ENCODE measurements around the gene RPS29. TPM values are rescaled to one million over a fixed set of nuclear protein-coding genes. Genes with fewer than 3 reads are reported as not detected.

Gene RPS29
- polyA plus RNA-seq, 1 donor from 2014 or later, result 6,695 TPM

DNA sequence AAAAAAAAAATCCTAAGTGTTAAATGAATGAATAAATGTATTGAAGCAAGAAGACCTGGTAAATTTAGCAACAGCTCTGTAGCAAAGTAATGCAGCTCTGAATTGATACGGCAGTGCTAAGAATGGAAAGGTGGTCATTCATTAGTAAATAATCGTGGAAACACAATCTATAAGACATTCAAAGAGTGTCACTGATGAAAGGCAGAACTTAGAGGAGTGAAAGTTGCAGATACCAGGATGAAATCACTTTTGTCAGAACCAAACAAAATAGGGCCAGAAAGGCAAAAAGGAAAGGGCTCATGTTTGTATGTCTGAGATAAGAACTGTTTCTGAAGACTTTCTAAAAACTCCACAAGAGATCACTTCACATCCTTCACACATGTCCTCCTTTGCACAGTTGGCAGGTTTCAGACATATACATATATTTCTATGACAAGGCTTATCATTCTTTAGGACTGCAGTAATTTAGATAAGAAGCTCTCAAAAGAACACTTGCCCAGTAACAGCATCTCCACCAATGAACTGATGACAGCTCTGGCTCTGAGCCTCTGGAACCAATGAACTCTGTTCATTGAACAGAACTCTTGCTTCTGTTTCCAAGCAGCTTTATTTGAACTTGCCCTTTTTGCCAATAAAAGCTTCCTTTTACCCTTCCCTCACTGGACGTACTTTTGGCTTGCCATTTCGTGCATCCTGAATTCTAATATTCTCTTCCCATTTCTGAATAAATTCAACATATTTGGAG is 8.3 kb upstream of the RPS29 start:
- no peaks in the 10 kb centered on the region for H3F3A ChIP-seq (ENCODE audit: insufficient read depth, low read length, poor library complexity, severe bottlenecking)
- H4K20me1 ChIP-seq (ENCODE audit: insufficient read depth), result no peaks in the 10 kb centered on the region
- H3K27me3 ChIP-seq (ENCODE audit: insufficient read depth, low read depth, low read length), result no peaks in the 10 kb centered on the region
- no peaks in the 10 kb centered on the region for H3K36me3 ChIP-seq (ENCODE audit: insufficient read depth, low read length)
- H3K4me2 ChIP-seq (ENCODE audit: low read length), result no peak overlapping the region
- H3K79me2 ChIP-seq (replicated peaks; ENCODE audit: insufficient read depth, low read length), result no peaks in the 10 kb centered on the region
- H3K9me3 ChIP-seq (ENCODE audit: low read length), result no peaks in the 10 kb centered on the region
- no peaks in the 10 kb centered on the region for H3K9me2 ChIP-seq (ENCODE audit: insufficient read depth, low read length)
- no peak overlapping the region for H2AFZ ChIP-seq (ENCODE audit: low read depth, low read length)
- no peak overlapping the region for H3K4me3 ChIP-seq (ENCODE audit: low read length)
- H3K27ac ChIP-seq (ENCODE audit: low read length), result no peak overlapping the region
- no peak overlapping the region for H3K9ac ChIP-seq (ENCODE audit: low read length)
- no peak for TF ChIP-seq POLR2AphosphoS5 (IDR thresholded peaks at IDR 0.05)

DNA sequence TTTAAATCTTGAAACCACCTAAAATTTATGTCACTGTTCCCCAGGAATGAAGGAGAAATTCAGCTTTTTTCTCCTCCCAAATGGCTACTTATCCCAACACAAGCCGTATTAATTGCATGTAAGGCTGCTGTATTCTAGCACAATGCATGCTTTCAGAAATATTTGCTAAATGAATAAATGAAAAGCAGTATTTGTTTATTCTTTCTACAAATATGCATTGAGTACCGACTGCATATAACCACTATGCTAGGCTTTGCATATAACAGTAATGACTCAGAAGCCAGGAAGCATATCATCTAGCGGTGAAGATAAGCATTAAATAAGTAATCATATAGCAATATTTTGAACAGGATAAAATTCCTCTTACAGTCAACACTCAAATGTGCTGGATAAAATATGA is 6.8 kb upstream of the RPS29 start:
- H3K79me2 ChIP-seq (replicated peaks; ENCODE audit: insufficient read depth, low read length), result no peaks in the 10 kb centered on the region
- no peaks in the 10 kb centered on the region for H3F3A ChIP-seq (ENCODE audit: insufficient read depth, low read length, poor library complexity, severe bottlenecking)
- H3K4me2 ChIP-seq (ENCODE audit: low read length), result no peak overlapping the region

More for the DNA sequence above, 6.8 kb upstream of the RPS29 start:
- H3K4me3 ChIP-seq (ENCODE audit: low read length), result no peak overlapping the region
- TF ChIP-seq EP300 (conservative IDR thresholded peaks at IDR 0.05; ENCODE audit: poor library complexity, severe bottlenecking) (no peak), SMC3 (conservative IDR thresholded peaks at IDR 0.05; ENCODE audit: poor library complexity) (no peak), RAD21 (conservative IDR thresholded peaks at IDR 0.05) (no peak), EZH2 (IDR thresholded peaks at IDR 0.05; ENCODE audit: borderline replicate concordance, insufficient read depth, low read length, poor library complexity, severe bottlenecking) (no peak), TAF1 (IDR thresholded peaks at IDR 0.05; ENCODE audit: low read depth) (no peak), MXI1 (conservative IDR thresholded peaks at IDR 0.05; ENCODE audit: poor library complexity, severe bottlenecking) (no peak), POLR2AphosphoS5 (IDR thresholded peaks at IDR 0.05) (no peak)
- TF ChIP-seq, protein P1, sequence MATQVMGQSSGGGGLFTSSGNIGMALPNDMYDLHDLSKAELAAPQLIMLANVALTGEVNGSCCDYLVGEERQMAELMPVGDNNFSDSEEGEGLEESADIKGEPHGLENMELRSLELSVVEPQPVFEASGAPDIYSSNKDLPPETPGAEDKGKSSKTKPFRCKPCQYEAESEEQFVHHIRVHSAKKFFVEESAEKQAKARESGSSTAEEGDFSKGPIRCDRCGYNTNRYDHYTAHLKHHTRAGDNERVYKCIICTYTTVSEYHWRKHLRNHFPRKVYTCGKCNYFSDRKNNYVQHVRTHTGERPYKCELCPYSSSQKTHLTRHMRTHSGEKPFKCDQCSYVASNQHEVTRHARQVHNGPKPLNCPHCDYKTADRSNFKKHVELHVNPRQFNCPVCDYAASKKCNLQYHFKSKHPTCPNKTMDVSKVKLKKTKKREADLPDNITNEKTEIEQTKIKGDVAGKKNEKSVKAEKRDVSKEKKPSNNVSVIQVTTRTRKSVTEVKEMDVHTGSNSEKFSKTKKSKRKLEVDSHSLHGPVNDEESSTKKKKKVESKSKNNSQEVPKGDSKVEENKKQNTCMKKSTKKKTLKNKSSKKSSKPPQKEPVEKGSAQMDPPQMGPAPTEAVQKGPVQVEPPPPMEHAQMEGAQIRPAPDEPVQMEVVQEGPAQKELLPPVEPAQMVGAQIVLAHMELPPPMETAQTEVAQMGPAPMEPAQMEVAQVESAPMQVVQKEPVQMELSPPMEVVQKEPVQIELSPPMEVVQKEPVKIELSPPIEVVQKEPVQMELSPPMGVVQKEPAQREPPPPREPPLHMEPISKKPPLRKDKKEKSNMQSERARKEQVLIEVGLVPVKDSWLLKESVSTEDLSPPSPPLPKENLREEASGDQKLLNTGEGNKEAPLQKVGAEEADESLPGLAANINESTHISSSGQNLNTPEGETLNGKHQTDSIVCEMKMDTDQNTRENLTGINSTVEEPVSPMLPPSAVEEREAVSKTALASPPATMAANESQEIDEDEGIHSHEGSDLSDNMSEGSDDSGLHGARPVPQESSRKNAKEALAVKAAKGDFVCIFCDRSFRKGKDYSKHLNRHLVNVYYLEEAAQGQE (IDR thresholded peaks at IDR 0.05; ENCODE audit: borderline replicate concordance), result no peak
- TF ChIP-seq, protein P2, sequence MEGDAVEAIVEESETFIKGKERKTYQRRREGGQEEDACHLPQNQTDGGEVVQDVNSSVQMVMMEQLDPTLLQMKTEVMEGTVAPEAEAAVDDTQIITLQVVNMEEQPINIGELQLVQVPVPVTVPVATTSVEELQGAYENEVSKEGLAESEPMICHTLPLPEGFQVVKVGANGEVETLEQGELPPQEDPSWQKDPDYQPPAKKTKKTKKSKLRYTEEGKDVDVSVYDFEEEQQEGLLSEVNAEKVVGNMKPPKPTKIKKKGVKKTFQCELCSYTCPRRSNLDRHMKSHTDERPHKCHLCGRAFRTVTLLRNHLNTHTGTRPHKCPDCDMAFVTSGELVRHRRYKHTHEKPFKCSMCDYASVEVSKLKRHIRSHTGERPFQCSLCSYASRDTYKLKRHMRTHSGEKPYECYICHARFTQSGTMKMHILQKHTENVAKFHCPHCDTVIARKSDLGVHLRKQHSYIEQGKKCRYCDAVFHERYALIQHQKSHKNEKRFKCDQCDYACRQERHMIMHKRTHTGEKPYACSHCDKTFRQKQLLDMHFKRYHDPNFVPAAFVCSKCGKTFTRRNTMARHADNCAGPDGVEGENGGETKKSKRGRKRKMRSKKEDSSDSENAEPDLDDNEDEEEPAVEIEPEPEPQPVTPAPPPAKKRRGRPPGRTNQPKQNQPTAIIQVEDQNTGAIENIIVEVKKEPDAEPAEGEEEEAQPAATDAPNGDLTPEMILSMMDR (IDR thresholded peaks at IDR 0.05; ENCODE audit: poor library complexity, severe bottlenecking), result no peak
- no peaks in the 10 kb centered on the region for H3K9me2 ChIP-seq (ENCODE audit: insufficient read depth, low read length)
- no peak overlapping the region for H3K9ac ChIP-seq (ENCODE audit: low read length)
- no peak overlapping the region for H2AFZ ChIP-seq (ENCODE audit: low read depth, low read length)
- H3K27me3 ChIP-seq (ENCODE audit: insufficient read depth, low read depth, low read length), result no peaks in the 10 kb centered on the region
- H4K20me1 ChIP-seq (ENCODE audit: insufficient read depth), result no peaks in the 10 kb centered on the region
- H3K9me3 ChIP-seq (ENCODE audit: low read length), result no peaks in the 10 kb centered on the region
- H3K27ac ChIP-seq (ENCODE audit: low read length), result no peak overlapping the region
- H3K36me3 ChIP-seq (ENCODE audit: insufficient read depth, low read length), result no peaks in the 10 kb centered on the region
